Lung (tissue), 12 donors: ENCODE measurements around the gene ST3GAL5. TPM values are rescaled to one million over a fixed set of nuclear protein-coding genes. Genes with fewer than 3 reads are reported as not detected.

ENCODE experiments used
- ATAC-seq: fragments of 200-7000 bp; cut with Tn5 transposase; one replicate; pipeline ENCODE4 v1.9.1; 2020; ENCODE audit warnings: moderate number of reproducible peaks; ENCODE audit not compliant: insufficient read depth, low FRiP score
- DNase-seq, 3 donors: peaks; one replicate each; pipeline ENCODE4 v3.0.0-alpha.2; 2013 to 2017
- H3K27ac ChIP-seq, 2 donors: one replicate each; pipeline ENCODE4 v1.5.1; 2013; ENCODE audit warnings: mild to moderate bottlenecking in 2 of 2, moderate library complexity in 2 of 2, control low read depth in 1 of 2, inconsistent platforms in 1 of 2, low read depth in 1 of 2, low read length in 1 of 2
- H3K27me3 ChIP-seq, 3 donors: one replicate each; pipeline ENCODE4 v1.5.1; 2013; ENCODE audit warnings: low read length in 2 of 3; ENCODE audit not compliant: control insufficient read depth in 3 of 3, insufficient read depth in 3 of 3
- H3K36me3 ChIP-seq, 4 donors: one replicate each; pipeline ENCODE4 v1.5.1; 2013; ENCODE audit warnings: low read length in 4 of 4, mild to moderate bottlenecking in 1 of 4, moderate library complexity in 1 of 4; ENCODE audit not compliant: control insufficient read depth in 4 of 4, insufficient read depth in 4 of 4
- H3K4me1 ChIP-seq, 5 donors: one replicate each; pipeline ENCODE4 v1.5.1; 2013; ENCODE audit warnings: low read length in 5 of 5, mild to moderate bottlenecking in 2 of 5, moderate library complexity in 1 of 5; ENCODE audit not compliant: control insufficient read depth in 5 of 5, insufficient read depth in 5 of 5
- H3K4me3 ChIP-seq: one replicate; pipeline ENCODE4 v1.5.1; 2013; ENCODE audit warnings: mild to moderate bottlenecking, control low read depth, moderate library complexity
- H3K9ac ChIP-seq, 2 donors: one replicate each; pipeline ENCODE4 v1.5.1; 2013; ENCODE audit warnings: low read length in 2 of 2, control low read depth in 1 of 2; ENCODE audit not compliant: insufficient read depth in 1 of 2
- H3K9me3 ChIP-seq, 4 donors: one replicate each; pipeline ENCODE4 v1.5.1; 2013; ENCODE audit warnings: low read length in 3 of 4, mild to moderate bottlenecking in 1 of 4, moderate library complexity in 1 of 4; ENCODE audit not compliant: control insufficient read depth in 4 of 4, insufficient read depth in 3 of 4
- CTCF ChIP-seq: IDR thresholded peaks from 2 replicates; pipeline ENCODE4 v1.5.1; 2012; ENCODE audit warnings: mild to moderate bottlenecking; ENCODE audit errors: control extremely low read depth, extremely low read depth
- WGBS, 2 donors: extraction: QIAGEN DNeasy Blood & Tissue Kit; methylation state at CpG; one replicate each; pipeline ENCODE4 v1.1.7; 2013; 5-methylcytosine and 5-hydroxymethylcytosine counted together
- polyA plus RNA-seq, 2 donors: library from polyadenylated mRNA; stranded (reverse); fragments of 200-250 nt; gene quantifications; one replicate each; pipeline ENCODE4 v1.2.1, GENCODE V29; 2013
- total RNA-seq, 2 donors: library from RNA; depleted of rRNA in 1 of 2; stranded (reverse); fragments of >200 nt in 1 of 2; gene quantifications; one replicate each; pipeline ENCODE4 v1.2.1, GENCODE V29; 2014 to 2021
- donor health status: control.
- donor health status: control.
- donor health status: Bipolar disorder and iron deficiency.
- donor health status: healthy.
- donor health status: DM: yes; HTN: yes; CAD: no.

The ST3GAL5 gene
- total and polyA plus RNA-seq, 4 donors, result 31.1 to 149 (median 64.4) TPM

GRCh38 chr2:85794491-85795121 is 94.2 kb downstream of the ST3GAL5 start:
- Histone ChIP-seq H3K36me3 (peaks cover 0 to 10% (median 4%) of the 10 kb centered on the region in 4 donors), H3K27me3 (no peaks in the 10 kb centered on the region), H3K9ac (no peak overlapping the region), H3K27ac (peak overlapping the region in 1 of 2 donors; percentile 44), H3K9me3 (no peaks in the 10 kb centered on the region), H3K4me3 (no peak overlapping the region), H3K4me1 (peaks cover 4 to 60% (median 36%) of the 10 kb centered on the region in 5 donors)
- DNase-seq, result peak in 1 of 3 donors; percentile 26
- 70 to 76% methylated on average over 14 of the region's 14 CpGs for WGBS, 2 donors
- TF ChIP-seq CTCF, result no peak
- ATAC-seq, result no peak

GRCh38 chr2:85794038-85794441 is 94.8 kb downstream of the ST3GAL5 start:
- DNase-seq, result no peak
- Histone ChIP-seq H3K9me3 (no peaks in the 10 kb centered on the region), H3K4me3 (no peak overlapping the region), H3K36me3 (peaks cover 0 to 13% (median 5%) of the 10 kb centered on the region in 4 donors), H3K27ac (no peak overlapping the region), H3K27me3 (no peaks in the 10 kb centered on the region), H3K4me1 (peaks cover 4 to 60% (median 36%) of the 10 kb centered on the region in 5 donors), H3K9ac (no peak overlapping the region)
- no peak for ATAC-seq
- no peak for TF ChIP-seq CTCF
- WGBS, 2 donors, result 90 to 91% methylated on average over 3 of the region's 3 CpGs

GRCh38 chr2:85793584-85793983 is 95.2 kb downstream of the ST3GAL5 start:
- H3K27me3 ChIP-seq, result no peaks in the 10 kb centered on the region
- H3K36me3 ChIP-seq, result peaks cover 0 to 18% (median 10%) of the 10 kb centered on the region in 4 donors
- no peak for TF ChIP-seq CTCF
- H3K9ac ChIP-seq, result no peak overlapping the region
- DNase-seq, result peak in 1 of 3 donors; percentile 3
- 65 to 87% methylated on average over 4 of the region's 4 CpGs for WGBS, 2 donors
- no peak for ATAC-seq
- H3K4me1 ChIP-seq, result peaks cover 4 to 60% (median 36%) of the 10 kb centered on the region in 5 donors
- no peaks in the 10 kb centered on the region for H3K9me3 ChIP-seq
- no peak overlapping the region for H3K27ac ChIP-seq
- H3K4me3 ChIP-seq, result no peak overlapping the region
